ENCODE results near the gene SLC16A2.

- TF ChIP-seq EZH2phosphoT487 (IDR thresholded peaks at IDR 0.05; ENCODE audit: low read length): no peak
- TF ChIP-seq EZH2 (optimal IDR thresholded peaks at IDR 0.05; ENCODE audit: low read depth, low read length): no peak
These were observed 27.4 kb downstream of the SLC16A2 start for GRCh38 chrX:74448669-74449068.

All from MM.1S (cell line).